ENCODE results near the gene CTNS. TPM values are rescaled to one million over a fixed set of nuclear protein-coding genes. Genes with fewer than 3 reads are reported as not detected.

Gene CTNS
- polyA plus RNA-seq, 1 donor from 2014 or later, result 13.0 TPM

DNA sequence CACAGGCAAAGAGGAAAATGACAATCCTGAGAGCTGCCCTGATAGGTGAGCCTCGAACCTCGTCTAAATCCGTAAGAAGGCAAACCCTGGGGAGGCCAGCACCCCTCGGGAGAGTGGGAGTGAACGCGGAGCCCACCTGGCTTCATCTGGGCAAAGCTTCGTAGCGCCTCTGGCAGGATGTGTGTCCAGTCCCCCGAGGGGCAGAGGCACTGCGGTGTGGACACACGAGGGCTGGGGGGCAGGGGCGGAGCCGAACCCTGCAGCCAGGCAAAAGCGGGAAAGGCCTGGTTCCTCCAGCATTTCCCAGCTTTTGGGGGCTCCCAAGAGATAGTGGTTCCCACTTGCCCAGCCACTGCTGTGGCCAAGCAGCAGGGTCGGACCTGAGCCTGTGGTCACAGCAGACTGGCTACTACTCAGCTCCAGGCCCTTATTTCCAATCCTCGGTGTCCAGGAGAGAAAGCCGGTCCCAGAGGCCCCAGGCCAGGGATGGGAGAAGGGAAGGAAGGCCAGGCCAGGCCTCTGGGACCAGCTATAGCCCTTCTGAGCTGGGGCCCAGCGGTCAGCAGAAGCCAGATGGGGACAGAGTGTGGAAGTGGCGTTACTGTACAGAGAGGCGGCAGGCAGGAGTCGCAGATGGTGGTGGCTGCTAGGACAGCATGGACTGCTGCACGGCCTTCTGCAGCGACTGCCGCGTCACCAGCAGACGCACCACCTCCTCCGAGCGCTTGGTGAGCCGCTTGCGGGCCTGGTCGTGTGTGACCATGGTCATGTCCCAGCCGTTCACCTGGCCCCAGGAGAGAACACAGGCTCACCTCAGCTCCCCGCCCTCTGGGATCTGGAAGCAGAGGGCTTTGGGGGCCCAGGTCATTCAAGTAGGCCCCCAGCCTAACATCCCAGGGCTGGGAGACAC, 26.8 kb downstream of the CTNS start:
- Mint-ChIP-seq H3K9me3 (no peaks in the 10 kb centered on the region), H3K27ac (peak overlapping the region in 1 of 3 donors; percentile 71), H3K4me3 (peak overlapping the region in 1 of 4 donors; percentile 32), H3K27me3 (no peaks in the 10 kb centered on the region), H3K4me1 (peaks cover 9 to 10% (median 9%) of the 10 kb centered on the region in 3 donors), H3K36me3 (peaks cover 5% of the 10 kb centered on the region)

DNA sequence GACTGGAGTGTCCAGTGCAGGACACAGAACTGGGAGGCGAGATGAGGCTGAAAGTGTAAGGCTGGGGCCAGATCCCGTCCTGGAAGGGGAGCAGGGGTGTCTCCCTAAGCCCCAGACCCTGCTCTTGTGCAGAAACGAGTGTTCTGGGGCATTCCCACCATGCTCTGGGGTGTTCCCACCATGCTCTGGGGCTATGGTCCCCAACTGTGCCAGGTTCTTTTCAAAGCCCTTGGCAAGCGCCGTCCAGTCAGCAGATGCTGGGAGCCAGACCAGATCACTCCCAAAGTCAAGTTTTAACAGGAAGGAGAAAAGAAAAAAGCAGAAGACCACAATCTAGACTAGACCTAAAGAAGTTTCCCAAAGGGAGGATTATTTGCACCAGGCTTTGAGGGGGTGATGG, 29.3 kb downstream of the CTNS start:
- Mint-ChIP-seq H3K36me3 (peaks cover 5% of the 10 kb centered on the region), H3K27me3 (no peaks in the 10 kb centered on the region), H3K27ac (peak overlapping the region in 2 of 3 donors; percentile 87 to 91), H3K4me1 (peaks cover 16 to 25% (median 19%) of the 10 kb centered on the region in 3 donors), H3K9me3 (no peaks in the 10 kb centered on the region), H3K4me3 (peak overlapping the region in 2 of 4 donors; percentile 21 to 100)

DNA sequence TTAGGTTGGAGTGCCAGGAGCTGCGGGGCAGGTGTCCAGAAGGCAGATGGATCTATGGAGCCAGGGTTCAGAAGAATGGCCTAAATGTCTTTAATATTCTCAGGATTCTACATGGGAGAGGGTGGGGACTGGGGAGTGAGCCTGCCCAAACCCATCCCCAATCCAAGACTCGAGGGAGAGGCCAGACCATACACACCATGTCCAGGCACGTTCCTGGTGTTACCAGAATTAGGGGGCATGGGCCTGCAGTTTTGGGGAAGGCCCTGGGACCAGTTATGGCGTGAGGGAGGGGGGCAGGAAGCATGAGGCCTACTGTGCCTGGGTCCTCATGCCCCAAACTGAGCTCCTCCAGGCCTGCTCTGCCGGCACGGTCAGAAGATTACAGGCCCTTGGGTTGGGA, 30.0 kb downstream of the CTNS start:
- Mint-ChIP-seq H3K4me1 (peaks cover 17 to 25% (median 19%) of the 10 kb centered on the region in 3 donors), H3K27ac (peak overlapping the region in 2 of 3 donors; percentile 87 to 91), H3K36me3 (peaks cover 2% of the 10 kb centered on the region), H3K27me3 (no peaks in the 10 kb centered on the region), H3K9me3 (no peaks in the 10 kb centered on the region), H3K4me3 (peak overlapping the region; percentile 30 to 100 (median 87))

DNA sequence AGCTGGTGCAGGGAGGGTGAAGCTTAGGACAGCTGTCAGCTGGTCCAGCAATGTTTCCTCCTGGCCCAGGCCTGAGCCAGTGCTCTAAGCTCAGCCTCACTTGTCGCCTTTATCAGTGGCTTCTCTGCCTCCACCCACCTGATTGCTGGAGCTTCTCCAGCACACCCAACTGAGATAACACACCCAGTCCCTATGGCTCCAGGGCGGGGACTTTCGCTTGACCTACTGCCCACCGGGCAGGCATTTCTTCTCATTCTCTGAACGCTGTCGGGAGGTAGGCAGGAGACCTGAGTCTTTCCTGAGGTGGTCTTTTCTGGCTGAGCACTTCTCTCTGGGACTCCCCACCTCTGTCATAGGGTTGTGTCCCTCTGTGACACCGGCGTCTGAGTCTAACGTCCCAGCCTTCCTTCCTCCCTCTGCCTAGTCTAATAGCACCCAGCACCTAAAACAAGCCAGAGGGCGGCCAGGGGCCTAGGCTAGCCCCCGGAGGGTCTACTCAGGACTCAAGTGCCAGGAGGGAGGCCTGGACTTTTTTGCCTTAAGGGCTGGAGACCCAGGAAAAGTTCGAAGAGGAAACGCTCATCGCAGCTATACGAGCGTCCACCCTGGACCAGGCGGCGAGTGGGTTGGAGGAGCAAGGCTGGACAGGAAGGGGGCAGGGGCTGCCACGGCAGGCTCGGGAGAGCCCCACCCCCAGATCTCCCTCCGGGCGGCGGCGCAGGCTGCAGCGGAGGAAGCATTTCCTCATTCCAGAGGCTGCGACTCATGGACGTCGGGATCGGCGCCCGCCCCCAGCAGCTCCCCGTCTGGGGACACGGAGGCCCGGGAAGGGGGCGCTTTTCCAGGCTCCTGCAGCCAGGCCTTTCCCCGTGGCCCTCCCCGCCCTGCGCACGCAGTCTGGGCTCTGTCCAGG, 31.1 kb downstream of the CTNS start:
- H3K27me3 Mint-ChIP-seq, result no peaks in the 10 kb centered on the region
- peak overlapping the region; percentile 91 to 100 (median 94) for H3K4me3 Mint-ChIP-seq
- H3K4me1 Mint-ChIP-seq, result peaks cover 17 to 25% (median 19%) of the 10 kb centered on the region in 3 donors
- H3K27ac Mint-ChIP-seq, result peak overlapping the region in 2 of 3 donors; percentile 39 to 100
- H3K9me3 Mint-ChIP-seq, result no peaks in the 10 kb centered on the region
- no peaks in the 10 kb centered on the region for H3K36me3 Mint-ChIP-seq

DNA sequence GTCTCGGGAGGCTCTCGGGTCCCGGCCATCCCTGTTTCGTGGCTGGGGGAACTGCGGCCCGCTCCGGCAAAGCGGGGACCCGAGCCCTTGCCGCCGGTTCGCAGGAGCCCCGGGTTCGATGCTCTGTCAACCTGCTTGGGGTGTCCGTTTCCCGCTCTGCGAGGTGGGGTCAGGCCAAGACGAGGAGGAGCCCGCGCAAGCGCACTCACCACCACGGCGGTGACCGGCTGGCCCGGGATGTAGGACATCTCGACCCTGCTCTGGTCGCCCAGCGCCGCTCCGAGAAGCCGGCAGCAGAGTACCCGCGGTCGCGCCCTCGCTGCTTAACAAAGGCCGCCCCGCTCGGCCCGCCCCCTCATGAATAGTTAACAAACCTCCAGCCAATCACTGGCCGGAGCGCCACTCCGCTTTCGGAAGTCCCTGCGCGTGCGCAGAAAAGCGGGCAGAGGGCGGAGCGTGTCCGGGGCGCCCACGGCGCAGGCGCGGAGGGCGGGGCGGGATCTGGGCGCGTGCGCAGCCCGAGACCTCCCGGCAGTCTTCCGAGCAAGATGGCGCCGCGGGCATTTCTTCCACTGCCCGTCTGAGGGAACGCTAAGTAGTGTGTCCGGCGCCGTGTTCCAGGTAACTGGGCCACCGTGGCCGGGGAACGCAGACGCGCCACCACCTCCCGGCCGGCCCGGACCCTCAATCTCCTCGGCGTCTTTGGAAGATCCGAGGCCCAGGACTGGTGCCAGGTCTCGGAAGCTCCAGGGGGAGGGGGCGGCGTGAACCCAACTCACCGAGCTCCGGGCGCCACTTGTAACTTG, 31.9 kb downstream of the CTNS start, which contains the start of the genes EMC6 and TAX1BP3:
TSS of gene EMC6 (plus strand) at position 534 of the 806 bp plus-strand sequence. CDS start 335 bp downstream, outside the sequence.
TSS of gene TAX1BP3 (minus strand) at position 300 of the 806 bp plus-strand sequence. CDS start at position 248, 52 bp downstream.
- Mint-ChIP-seq H3K27me3 (no peaks in the 10 kb centered on the region), H3K27ac (peak within 1 kb of the TSS; percentile 92 to 100 (median 96)), H3K4me1 (peaks cover 17 to 25% (median 19%) of the 10 kb centered on the region in 3 donors), H3K36me3 (no peaks in the 10 kb centered on the region), H3K4me3 (peak within 1 kb of the TSS; percentile 92 to 100 (median 98)), H3K9me3 (no peaks in the 10 kb centered on the region)

DNA sequence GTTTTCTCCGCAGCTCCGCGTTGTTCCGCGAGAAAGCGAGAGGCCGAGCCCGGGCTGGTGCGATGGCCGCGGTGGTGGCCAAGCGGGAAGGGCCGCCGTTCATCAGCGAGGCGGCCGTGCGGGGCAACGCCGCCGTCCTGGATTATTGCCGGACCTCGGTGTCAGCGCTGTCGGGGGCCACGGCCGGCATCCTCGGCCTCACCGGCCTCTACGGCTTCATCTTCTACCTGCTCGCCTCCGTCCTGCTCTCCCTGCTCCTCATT, 32.5 kb downstream of the CTNS start:
- peak overlapping the region; percentile 92 to 100 (median 98) for H3K4me3 Mint-ChIP-seq
- H3K36me3 Mint-ChIP-seq, result no peaks in the 10 kb centered on the region
- no peaks in the 10 kb centered on the region for H3K27me3 Mint-ChIP-seq
- peak overlapping the region; percentile 92 to 100 (median 96) for H3K27ac Mint-ChIP-seq
- peaks cover 17 to 25% (median 19%) of the 10 kb centered on the region in 3 donors for H3K4me1 Mint-ChIP-seq
- no peaks in the 10 kb centered on the region for H3K9me3 Mint-ChIP-seq

DNA sequence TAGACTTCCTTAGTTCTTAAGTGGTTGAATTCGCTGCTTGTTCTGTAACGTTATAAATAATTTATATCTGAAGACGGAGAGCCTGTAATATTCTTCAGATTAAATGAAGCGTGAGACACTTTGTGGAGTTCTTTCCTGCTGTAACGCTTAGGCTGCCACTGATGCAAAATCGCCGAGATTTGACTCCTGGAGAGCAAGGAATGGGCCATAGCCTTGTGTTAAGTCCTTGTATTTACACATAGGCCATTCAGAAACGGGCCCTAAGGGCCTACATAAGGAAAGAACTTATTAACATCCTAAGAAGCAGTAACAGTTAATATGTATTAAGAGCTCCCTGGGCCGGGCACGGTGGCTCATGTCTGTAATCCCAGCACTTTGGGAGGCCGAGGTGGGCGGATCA, 33.0 kb downstream of the CTNS start:
- peak overlapping the region; percentile 92 to 100 (median 98) for H3K4me3 Mint-ChIP-seq
- no peaks in the 10 kb centered on the region for H3K9me3 Mint-ChIP-seq
- H3K27me3 Mint-ChIP-seq, result no peaks in the 10 kb centered on the region
- H3K27ac Mint-ChIP-seq, result peak overlapping the region; percentile 92 to 100 (median 96)
- H3K4me1 Mint-ChIP-seq, result peaks cover 17 to 25% (median 19%) of the 10 kb centered on the region in 3 donors
- H3K36me3 Mint-ChIP-seq, result no peaks in the 10 kb centered on the region

DNA sequence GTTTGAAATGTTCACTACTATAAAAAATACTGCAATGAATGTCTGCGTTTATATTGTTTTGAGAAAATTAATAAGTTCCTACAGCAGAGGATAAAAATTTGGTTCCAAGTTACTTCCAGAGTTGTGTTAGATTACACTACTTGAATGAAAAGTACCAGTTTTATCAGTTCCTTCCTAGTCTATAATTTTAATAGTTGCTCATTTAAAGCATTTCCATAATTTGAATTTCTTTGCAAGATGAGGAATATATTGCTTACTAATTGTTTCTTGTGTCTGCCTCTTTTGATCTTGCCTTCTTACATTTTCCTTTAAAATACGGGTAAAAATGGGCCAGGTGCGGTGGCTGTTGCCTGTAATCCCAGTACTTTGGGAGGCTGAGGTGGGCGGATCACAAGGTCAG, 36.0 kb downstream of the CTNS start:
- Mint-ChIP-seq H3K4me3 (peak overlapping the region in 1 of 4 donors; percentile 85), H3K4me1 (peaks cover 9 to 25% (median 11%) of the 10 kb centered on the region in 3 donors), H3K36me3 (no peaks in the 10 kb centered on the region)

DNA sequence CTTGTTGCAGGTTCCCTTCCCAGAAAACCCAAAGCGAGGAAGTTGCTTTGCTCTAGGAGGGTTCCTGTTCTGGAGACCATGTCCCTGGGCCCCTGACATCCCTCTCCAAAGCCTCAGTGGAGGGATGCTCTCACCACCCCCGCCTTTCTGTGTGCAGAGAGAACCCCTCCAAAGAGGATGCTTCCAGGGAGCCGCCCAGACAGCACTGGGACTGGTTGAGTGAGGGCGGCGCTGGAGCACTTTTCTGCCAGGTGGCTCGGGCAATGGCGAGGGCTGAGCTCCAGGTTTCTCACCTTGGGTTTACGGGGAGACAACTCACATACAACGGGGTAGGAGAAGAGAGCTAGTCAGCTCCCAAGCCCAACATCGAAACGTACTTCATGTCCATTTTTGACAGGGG, 39.3 kb downstream of the CTNS start:
- H3K36me3 Mint-ChIP-seq, result no peaks in the 10 kb centered on the region
- H3K4me1 Mint-ChIP-seq, result peaks cover 1 to 6% (median 2%) of the 10 kb centered on the region in 3 donors
- H3K27me3 Mint-ChIP-seq, result no peaks in the 10 kb centered on the region
- no peaks in the 10 kb centered on the region for H3K9me3 Mint-ChIP-seq
- peak overlapping the region in 1 of 4 donors; percentile 38 for H3K4me3 Mint-ChIP-seq
- H3K27ac Mint-ChIP-seq, result peak overlapping the region in 2 of 3 donors; percentile 19 to 88

More for the DNA sequence above, 36.0 kb downstream of the CTNS start:
- H3K27me3 Mint-ChIP-seq, result no peaks in the 10 kb centered on the region
- no peaks in the 10 kb centered on the region for H3K9me3 Mint-ChIP-seq
- peak overlapping the region in 1 of 3 donors; percentile 84 for H3K27ac Mint-ChIP-seq

DNA sequence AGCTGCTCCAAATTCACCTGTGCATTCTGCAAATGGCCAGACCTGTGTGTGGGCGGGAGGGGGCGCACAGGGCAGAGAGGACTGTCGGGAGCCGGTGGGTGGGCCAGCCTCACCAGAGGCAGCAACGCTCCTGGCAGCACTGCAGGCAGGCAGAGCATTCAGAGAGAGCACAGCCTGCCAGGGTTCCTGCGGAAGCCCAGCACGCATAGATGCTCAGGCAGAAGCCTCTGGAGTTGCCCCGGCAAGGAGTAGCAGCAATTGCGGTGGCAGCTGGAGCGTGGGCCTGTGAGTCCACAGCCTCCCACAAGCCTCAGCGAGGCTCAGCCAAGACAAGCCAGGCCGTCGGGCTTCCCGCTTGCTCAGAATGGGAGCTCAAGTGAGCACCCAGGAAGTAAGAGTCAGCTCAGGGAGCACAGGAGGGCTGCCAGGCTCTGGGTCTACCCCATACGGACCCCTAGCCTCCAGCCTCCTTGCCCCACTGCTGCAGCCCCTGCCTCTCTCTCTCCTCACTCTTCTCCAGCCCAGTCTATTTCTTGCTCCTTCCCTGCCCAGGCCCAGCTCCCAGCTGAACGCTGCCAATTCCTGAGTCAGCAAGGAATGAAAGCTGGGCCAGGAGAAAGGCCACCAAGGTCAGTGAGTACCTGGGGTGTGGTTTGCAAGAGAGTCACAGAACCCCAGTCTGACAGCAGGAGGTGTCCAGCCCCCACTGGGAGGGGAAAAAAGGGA, 41.7 kb downstream of the CTNS start:
- no peaks in the 10 kb centered on the region for H3K27me3 Mint-ChIP-seq
- peaks cover 6 to 11% (median 11%) of the 10 kb centered on the region in 3 donors for H3K4me1 Mint-ChIP-seq
- peak overlapping the region in 1 of 3 donors; percentile 39 for H3K27ac Mint-ChIP-seq
- H3K9me3 Mint-ChIP-seq, result no peaks in the 10 kb centered on the region
- H3K36me3 Mint-ChIP-seq, result peaks cover 7% of the 10 kb centered on the region
- no peak overlapping the region for H3K4me3 Mint-ChIP-seq

DNA sequence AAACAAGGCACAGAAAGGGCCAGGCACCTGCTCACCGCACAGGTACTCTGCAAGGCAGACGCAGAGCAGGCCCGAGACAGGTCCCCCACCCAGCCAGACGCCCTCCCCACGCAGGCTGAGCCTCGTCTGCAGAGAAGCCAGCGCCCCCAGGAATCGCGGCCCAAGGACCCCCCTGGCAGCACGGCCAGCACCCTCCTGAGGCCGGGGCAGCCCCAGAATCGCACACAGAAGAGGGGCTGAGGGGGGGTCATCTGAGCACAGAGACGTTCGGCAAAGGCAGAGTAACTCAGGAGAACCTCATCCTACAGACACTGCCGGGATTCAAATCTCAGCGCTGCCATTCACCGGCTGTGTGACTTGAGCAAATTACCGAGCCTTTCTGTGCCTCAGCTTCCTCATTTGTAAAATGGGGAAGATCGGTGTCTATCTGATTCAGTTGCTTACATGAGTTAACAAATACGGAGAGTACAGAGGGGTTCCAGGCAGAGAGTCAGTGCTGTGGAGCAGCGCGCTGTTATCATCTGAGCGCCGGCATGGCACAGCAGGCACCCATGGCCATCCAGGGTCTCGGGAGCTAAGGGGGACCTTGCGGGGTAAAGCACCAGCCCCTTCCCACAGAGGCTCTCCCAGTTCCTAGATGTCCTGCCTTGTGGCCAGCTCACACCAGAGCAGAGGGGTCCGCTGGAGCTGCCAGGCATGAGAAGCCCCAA, 42.4 kb downstream of the CTNS start:
- H3K4me3 Mint-ChIP-seq, result no peak overlapping the region
- H3K36me3 Mint-ChIP-seq, result peaks cover 10% of the 10 kb centered on the region

DNA sequence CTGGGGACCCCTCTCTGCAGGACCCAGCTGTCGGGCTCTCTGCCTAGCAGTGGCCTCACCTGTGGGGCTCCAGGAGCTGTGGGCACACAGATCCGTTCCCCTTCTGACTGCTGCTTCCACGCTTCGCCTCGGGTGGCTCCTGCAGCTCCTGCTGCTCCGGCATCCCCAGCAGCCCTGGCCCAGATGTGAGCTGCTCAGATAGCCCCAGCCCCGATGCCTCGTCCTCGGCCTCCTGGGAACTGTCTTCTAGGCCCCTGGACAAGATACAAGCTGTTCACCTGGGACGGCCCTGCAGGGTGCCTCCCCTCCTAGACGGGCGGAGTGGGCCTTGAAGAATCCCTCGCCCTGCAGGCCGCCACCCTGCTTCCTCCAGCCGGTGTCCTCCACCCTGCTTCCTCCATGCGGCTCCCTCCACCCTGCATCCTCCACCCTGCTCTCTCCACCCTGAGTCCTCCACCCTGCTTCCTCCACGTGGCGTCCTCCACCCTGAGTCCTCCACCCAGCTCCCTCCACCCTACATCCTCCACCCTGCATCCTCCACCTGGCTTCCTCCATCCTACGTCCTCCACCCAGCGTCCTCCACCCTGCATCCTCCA, 43.1 kb downstream of the CTNS start:
- Mint-ChIP-seq H3K36me3 (peaks cover 10% of the 10 kb centered on the region), H3K9me3 (no peaks in the 10 kb centered on the region), H3K27ac (peak overlapping the region in 2 of 3 donors; percentile 62 to 77), H3K4me1 (peaks cover 14 to 22% (median 18%) of the 10 kb centered on the region in 3 donors), H3K4me3 (peak overlapping the region in 1 of 4 donors; percentile 55), H3K27me3 (no peaks in the 10 kb centered on the region)

More for the DNA sequence above, 42.4 kb downstream of the CTNS start:
- H3K27me3 Mint-ChIP-seq, result no peaks in the 10 kb centered on the region
- peaks cover 12 to 15% (median 15%) of the 10 kb centered on the region in 3 donors for H3K4me1 Mint-ChIP-seq
- peak overlapping the region in 1 of 3 donors; percentile 62 for H3K27ac Mint-ChIP-seq
- no peaks in the 10 kb centered on the region for H3K9me3 Mint-ChIP-seq

DNA sequence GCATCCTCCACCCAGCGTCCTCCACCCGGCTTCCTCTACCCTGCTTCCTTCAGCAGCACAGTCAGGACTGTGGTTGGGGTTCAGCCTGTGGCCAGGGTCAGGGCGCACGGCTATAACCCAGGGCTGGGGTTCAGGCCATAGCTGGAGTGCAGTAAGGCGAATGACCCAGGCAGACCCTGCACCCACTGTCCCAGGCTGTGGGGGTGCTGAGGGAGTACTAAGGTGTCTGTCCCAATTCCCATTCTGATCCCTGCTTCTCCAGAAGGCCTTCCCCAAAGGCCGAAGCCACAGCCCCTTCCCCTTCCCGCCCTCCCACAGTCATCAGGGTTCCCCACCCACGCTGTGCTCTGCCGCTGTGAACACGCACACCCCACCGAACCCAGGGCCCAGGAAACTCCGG, 44.5 kb downstream of the CTNS start:
- Mint-ChIP-seq H3K27ac (no peak overlapping the region), H3K4me1 (peaks cover 14 to 21% (median 18%) of the 10 kb centered on the region in 3 donors), H3K36me3 (peaks cover 10% of the 10 kb centered on the region), H3K4me3 (no peak overlapping the region), H3K27me3 (no peaks in the 10 kb centered on the region), H3K9me3 (no peaks in the 10 kb centered on the region)
